GM21360 (cell line): Measurements from ENCODE around the gene PRDM9.
"Not testable (repeated sequence)": the region's sequence is repeated elsewhere in the genome, so short reads cannot be mapped to it uniquely, and the experiment has no call there.

Experiments used
- ATAC-seq: cut with Tn5 transposase; IDR thresholded peaks from one replicate; pipeline ENCODE4 v1.9.1; 2021; ENCODE audit warnings: mild to moderate bottlenecking, moderate library complexity; ENCODE audit not compliant: unreplicated experiment

Gene PRDM9

DNA sequence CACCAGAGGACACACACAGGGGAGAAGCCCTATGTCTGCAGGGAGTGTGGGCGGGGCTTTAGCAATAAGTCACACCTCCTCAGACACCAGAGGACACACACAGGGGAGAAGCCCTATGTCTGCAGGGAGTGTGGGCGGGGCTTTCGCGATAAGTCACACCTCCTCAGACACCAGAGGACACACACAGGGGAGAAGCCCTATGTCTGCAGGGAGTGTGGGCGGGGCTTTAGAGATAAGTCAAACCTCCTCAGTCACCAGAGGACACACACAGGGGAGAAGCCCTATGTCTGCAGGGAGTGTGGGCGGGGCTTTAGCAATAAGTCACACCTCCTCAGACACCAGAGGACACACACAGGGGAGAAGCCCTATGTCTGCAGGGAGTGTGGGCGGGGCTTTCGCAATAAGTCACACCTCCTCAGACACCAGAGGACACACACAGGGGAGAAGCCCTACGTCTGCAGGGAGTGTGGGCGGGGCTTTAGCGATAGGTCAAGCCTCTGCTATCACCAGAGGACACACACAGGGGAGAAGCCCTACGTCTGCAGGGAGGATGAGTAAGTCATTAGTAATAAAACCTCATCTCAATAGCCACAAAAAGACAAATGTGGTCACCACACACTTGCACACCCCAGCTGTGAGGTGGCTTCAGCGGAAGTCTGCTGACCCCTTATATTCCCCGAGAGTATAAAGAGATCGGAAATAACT is 20.0 kb downstream of the PRDM9 start:
- not testable (repeated sequence) for ATAC-seq

DNA sequence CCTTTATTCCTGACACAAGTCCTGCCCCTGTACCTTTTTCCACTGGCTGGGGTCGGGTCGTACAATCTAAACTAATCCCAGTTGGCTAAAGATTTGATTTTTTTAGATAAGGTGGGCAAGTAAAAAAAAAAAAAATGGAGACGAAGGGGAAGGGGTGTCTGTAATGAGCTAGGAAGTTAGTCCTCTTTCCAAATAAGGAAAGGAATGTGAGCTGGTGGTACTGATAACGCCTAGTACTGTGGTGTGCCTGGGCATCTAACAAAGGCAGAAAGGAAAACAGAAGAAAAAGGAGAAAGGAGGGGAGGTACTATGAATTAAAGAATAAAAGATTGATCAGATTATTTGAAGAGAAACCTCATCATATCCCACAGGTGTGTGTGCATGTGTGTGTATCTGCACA is 21.3 kb downstream of the PRDM9 start:
- ATAC-seq: no peak

DNA sequence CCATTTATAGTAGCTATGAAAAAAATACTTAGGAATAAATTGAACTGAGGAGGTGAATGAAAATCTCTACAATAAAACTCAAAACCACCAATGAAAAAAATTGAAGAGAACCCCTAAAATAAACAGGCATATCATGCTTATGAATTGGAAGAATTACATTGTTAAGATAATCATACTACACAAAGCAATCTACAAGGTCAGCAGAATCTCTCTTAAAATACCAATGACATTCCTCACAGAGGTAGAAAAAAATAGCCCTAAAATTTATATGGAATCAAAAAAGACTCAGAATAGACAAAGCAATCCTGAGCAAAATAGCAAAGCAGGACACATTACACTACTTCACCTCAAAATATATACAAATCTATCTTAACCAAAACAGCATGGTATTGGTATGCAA is 23.2 kb downstream of the PRDM9 start:
- ATAC-seq: no peak

DNA sequence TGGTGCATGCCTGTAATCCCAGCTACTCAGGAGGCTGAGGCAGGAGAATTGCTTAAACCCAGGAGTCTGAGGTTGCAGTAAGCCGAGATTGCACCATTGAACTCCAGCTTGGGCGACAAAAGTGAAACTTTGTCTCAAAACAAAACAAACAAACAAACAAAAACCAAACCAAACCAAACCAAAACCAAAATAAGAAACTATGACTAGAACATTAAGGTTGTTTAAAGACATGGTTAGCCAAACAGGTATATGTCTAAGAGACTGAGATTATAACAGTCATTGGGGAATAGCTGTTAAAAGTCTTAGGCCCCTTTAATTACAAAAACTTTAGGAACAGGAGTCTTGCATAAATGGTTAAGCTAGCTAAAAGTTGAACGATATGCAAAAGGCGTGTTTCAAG is 63.6 kb downstream of the PRDM9 start:
- ATAC-seq: no peak
